Epithelial cell of esophagus (primary cell): ENCODE data around the gene NR3C2.
A peak's percentile ranks its signal among the peaks of the same experiment; 100 is the strongest.

ENCODE experiments used
- DNase-seq: peaks from one replicate; pipeline ENCODE4 v3.0.0; 2010; ENCODE audit warnings: low read depth
- H3K4me3 ChIP-seq: 2 replicates; pipeline ENCODE4 v1.5.1; 2011; ENCODE audit warnings: mild to moderate bottlenecking, low read length, control low read depth
- TF ChIP-seq, protein P1 (sequence below): IDR thresholded peaks from 2 replicates; pipeline ENCODE4 v1.5.1; 2011; ENCODE audit warnings: low read depth, mild to moderate bottlenecking, low read length, control low read depth, inconsistent platforms; ENCODE audit not compliant: insufficient read depth; ENCODE audit errors: missing control alignments

Gene NR3C2

DNA sequence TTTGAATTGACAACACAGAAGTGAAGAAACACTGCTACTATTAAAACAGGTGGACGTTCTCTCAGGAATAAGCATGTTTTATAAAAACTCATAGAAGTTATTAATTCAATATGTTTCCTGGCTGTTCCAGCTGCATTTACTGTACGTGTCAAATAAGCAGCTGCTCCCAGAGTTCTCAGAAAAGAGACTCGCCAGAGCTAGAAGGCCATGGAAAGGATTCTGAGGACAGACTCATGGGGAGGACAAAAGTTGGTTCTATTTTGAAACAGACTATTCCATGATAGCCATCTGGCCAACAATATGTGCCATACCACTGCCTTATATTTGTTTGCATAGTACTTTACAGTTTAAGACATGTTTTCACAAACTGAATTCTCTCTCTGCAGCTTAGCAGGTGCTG lies 136.5 kb downstream of the NR3C2 start:
- no peak overlapping the region for H3K4me3 ChIP-seq
- TF ChIP-seq, protein P1, sequence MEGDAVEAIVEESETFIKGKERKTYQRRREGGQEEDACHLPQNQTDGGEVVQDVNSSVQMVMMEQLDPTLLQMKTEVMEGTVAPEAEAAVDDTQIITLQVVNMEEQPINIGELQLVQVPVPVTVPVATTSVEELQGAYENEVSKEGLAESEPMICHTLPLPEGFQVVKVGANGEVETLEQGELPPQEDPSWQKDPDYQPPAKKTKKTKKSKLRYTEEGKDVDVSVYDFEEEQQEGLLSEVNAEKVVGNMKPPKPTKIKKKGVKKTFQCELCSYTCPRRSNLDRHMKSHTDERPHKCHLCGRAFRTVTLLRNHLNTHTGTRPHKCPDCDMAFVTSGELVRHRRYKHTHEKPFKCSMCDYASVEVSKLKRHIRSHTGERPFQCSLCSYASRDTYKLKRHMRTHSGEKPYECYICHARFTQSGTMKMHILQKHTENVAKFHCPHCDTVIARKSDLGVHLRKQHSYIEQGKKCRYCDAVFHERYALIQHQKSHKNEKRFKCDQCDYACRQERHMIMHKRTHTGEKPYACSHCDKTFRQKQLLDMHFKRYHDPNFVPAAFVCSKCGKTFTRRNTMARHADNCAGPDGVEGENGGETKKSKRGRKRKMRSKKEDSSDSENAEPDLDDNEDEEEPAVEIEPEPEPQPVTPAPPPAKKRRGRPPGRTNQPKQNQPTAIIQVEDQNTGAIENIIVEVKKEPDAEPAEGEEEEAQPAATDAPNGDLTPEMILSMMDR: no peak
- DNase-seq: no peak

DNA sequence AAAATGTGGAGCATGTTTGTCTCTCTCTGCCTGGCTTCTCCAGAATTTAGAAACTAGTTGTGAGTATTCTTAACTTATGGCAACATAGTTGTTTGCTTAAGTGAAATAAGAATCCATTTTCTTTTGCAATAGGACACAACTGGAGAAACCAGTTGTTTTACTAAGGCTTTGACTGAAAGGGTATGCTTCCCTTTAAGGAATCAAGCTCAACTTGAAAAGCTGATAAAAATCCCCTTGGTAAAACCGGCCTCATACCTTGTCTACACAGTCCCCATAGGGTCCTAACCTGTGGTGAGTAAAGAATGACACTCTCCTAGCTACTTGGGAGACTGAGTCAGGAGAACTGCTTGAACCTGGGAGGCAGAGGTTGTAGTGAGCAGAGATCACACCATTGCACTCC lies 139.8 kb downstream of the NR3C2 start:
- no peak overlapping the region for H3K4me3 ChIP-seq
- peak; percentile 58 for DNase-seq
- TF ChIP-seq, protein P1: no peak

DNA sequence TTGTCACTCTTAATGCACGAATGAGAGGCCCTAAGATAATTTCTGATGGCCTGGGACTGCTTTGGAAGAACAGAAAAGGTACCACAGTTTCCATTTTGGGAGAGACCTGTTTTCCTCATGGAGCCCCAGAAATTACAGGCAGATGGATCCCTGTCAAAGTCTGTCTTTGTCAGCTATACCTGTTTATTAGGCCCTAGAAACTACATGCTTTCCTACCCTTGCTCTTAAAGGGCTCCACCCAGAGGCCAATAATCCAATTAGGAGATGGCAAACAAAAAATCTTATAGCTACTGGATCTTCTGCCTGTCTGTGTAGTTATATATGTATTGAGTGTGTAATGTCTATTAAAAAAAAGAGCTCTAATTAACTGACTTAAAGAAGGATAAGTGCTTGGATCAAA lies 141.3 kb downstream of the NR3C2 start:
- no peak overlapping the region for H3K4me3 ChIP-seq
- DNase-seq: no peak
- TF ChIP-seq, protein P1: no peak

DNA sequence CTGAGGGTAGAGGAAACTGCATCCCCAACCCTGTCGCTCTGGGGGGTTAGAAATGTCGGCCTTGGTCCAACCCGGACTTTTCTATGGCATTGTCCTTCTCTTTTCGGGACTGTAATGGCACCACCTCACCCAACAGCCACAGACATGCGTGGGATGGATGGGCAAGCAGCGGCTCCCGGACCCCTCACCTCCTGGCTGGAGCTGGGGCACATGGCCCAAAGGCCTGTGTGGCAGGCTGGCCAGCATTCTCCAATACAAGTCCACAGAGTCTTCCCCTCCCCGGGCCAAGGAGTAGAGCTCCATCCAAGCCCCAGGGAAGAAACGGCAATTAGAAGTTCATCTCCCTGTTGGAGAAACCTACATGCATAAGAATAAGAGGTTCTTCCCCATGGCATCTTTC lies 142.9 kb downstream of the NR3C2 start:
- no peak overlapping the region for H3K4me3 ChIP-seq
- DNase-seq: no peak
- TF ChIP-seq, protein P1: no peak

DNA sequence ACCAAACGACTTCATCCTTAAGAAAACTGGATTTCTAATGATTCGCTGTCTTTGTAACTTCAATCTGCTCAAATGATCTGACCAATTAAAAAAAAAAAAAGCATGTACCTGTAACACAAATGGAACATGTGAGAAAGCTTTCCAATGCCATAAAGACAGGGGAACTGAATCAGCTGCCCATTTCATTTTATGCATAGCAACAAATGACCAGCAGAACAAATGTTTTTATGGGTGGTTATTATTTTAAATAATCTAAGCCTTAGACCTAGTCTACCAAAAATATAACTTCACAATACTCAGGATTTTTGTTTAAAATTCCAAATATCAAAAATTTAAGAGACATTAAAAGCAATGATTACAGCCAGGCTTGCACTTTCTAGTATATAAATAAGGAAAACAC lies 145.7 kb downstream of the NR3C2 start:
- TF ChIP-seq, protein P1: no peak
- no peak overlapping the region for H3K4me3 ChIP-seq
- no peak for DNase-seq

DNA sequence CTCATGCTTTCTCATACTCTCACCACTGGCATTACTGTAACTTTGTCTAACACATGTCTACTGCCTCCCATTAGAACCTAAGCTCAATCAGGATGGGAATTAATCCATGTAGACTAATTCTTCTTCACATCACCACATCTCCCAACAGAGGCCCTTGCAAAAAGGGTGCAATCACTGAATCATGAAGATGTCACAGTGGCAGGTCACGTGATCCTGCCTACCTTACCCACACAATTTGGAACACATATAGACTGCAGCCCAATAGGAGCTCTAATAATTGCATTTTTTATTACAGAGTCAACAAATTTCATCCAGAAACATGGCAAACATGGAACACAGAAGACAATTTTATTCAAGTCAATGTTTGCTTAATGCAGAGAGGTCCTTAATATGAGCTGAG lies 146.6 kb downstream of the NR3C2 start:
- no peak for DNase-seq
- no peak overlapping the region for H3K4me3 ChIP-seq
- TF ChIP-seq, protein P1: no peak

DNA sequence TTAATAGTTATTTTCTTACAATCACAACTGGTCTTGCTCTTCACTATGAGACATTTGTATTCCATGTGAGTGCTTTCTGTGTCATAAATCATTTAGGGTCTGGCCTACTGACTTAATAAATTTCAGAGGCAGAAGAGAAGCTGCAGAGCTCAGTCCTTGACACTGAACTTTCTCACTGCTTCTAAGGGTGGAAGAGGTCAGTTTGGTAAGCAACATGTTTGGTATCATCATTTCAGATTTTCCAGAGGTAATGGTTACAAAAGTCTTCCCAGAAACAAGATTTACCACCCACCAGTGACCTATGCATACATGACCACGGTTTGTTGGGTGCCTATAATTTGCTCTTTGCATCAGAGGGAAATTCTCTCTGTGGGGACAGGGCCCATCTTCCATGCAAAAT lies 148.6 kb downstream of the NR3C2 start:
- no peak overlapping the region for H3K4me3 ChIP-seq
- TF ChIP-seq, protein P1: no peak
- no peak for DNase-seq
